Keratinocyte (primary cell): ENCODE results near the gene FCHSD1.

Experiments used
- CTCF ChIP-seq, 3 experiments: IDR thresholded peaks in 1 of 3; conservative IDR thresholded peaks in 1 of 3; optimal IDR thresholded peaks in 1 of 3; 2 replicates in 2 of 3; 3 replicates in 1 of 3; pipeline versions ENCODE3 to v1.5.1; 2011; ENCODE audit warnings: low read length in 3 of 3, mild to moderate bottlenecking in 3 of 3, moderate library complexity in 2 of 3, control low read depth in 1 of 3, inconsistent platforms in 1 of 3; ENCODE audit not compliant: insufficient read depth in 2 of 3; ENCODE audit errors: extremely low read depth in 1 of 3
- EZH2 ChIP-seq: IDR thresholded peaks from one replicate; pipeline ENCODE4 v1.6.1; 2012; ENCODE audit warnings: inconsistent platforms, mild to moderate bottlenecking, low read length, moderate library complexity

- TF ChIP-seq EZH2 (no peak), CTCF (optimal IDR thresholded peaks at IDR 0.05 in 1 of 3, IDR thresholded peaks at IDR 0.05 in 1 of 3, conservative IDR thresholded peaks at IDR 0.05 in 1 of 3; ENCODE audit: extremely low read depth in 1 of 3, insufficient read depth in 2 of 3, low read length in 3 of 3) (no peak)
Observed at GRCh38 chr5:141695627-141696215, 44.5 kb upstream of the FCHSD1 start.
